Right atrium auricular region (tissue), 2 donors: ENCODE measurements around the gene ACTN4. TPM values are rescaled to one million over a fixed set of nuclear protein-coding genes. Genes with fewer than 3 reads are reported as not detected.

Source experiments
- DNase-seq: peaks from one replicate; pipeline ENCODE4 v3.0.0-alpha.2; 2019; ENCODE audit warnings: low spot score
- H3K27ac ChIP-seq, 2 donors: fragments of 200-600 bp; sonication (generic); 1 replicate in 1 of 2; 2 replicates in 1 of 2; pipeline ENCODE4 v1.5.1; 2016 to 2019
- H3K27me3 ChIP-seq, 2 donors: fragments of 200-600 bp; sonication (generic); one replicate each; pipeline versions ENCODE4 v1.5.1 to v1.6.0; 2017 to 2019
- H3K36me3 ChIP-seq: fragments of 200-600 bp; sonication (generic); one replicate; pipeline ENCODE4 v1.5.1; 2016
- H3K4me1 ChIP-seq, 2 donors: fragments of 200-600 bp; sonication (generic); one replicate each; pipeline versions ENCODE4 v1.5.1 to v1.6.0; 2017 to 2019
- H3K4me3 ChIP-seq, 2 donors: fragments of 200-600 bp; sonication (generic); 1 replicate in 1 of 2; 2 replicates in 1 of 2; pipeline ENCODE4 v1.5.1; 2017 to 2019; ENCODE audit warnings: mild to moderate bottlenecking in 1 of 2, moderate library complexity in 1 of 2
- H3K9me3 ChIP-seq, 2 donors: fragments of 200-600 bp; sonication (generic); one replicate each; pipeline ENCODE4 v1.5.1; 2019
- total RNA-seq, 2 donors: library from RNA; depleted of rRNA; stranded (reverse); fragments of >200 nt; gene quantifications; one replicate each; pipeline ENCODE4 v1.1.0, GENCODE V29; 2016
- TF ChIP-seq, protein P1 (sequence below), 2 donors: fragments of 200-600 bp; sonication (generic); IDR thresholded peaks; one replicate each; pipeline ENCODE4 v1.5.1; 2019; ENCODE audit warnings: antibody characterized with exemption in 2 of 2

ACTN4 gene
- total RNA-seq, 2 donors from 2014 or later, result 115 to 180 TPM

DNA sequence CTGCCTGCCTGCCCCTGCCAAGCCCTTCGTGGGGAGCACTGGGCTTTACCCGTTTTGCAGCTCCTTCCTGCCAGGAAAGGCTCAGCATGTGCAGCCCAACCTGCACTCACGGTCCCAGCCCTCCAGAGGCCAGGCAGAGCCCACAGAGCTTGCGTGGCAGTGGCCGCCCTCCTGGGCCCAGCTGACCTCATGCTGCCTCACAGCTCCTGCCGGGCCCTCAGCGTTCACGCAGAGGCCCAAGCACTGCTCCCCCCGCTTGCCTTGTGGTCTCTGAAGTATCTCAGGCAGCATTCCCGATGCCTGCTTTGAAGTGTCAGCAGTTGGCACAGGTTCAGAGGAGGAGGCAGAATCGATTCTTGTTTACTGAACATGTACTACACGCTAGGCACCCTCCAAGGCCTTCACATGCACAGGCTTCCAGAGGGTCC lies 64.3 kb downstream of the ACTN4 start:
- H3K4me1 ChIP-seq, result peaks cover 3 to 94% of the 10 kb centered on the region in 2 donors
- H3K27me3 ChIP-seq, result no peaks in the 10 kb centered on the region
- H3K27ac ChIP-seq, result peak overlapping the region; percentile 86 to 93
- TF ChIP-seq, protein P1, sequence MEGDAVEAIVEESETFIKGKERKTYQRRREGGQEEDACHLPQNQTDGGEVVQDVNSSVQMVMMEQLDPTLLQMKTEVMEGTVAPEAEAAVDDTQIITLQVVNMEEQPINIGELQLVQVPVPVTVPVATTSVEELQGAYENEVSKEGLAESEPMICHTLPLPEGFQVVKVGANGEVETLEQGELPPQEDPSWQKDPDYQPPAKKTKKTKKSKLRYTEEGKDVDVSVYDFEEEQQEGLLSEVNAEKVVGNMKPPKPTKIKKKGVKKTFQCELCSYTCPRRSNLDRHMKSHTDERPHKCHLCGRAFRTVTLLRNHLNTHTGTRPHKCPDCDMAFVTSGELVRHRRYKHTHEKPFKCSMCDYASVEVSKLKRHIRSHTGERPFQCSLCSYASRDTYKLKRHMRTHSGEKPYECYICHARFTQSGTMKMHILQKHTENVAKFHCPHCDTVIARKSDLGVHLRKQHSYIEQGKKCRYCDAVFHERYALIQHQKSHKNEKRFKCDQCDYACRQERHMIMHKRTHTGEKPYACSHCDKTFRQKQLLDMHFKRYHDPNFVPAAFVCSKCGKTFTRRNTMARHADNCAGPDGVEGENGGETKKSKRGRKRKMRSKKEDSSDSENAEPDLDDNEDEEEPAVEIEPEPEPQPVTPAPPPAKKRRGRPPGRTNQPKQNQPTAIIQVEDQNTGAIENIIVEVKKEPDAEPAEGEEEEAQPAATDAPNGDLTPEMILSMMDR (IDR thresholded peaks at IDR 0.05), result peak in 1 of 2 donors; percentile 10
- peaks cover 99% of the 10 kb centered on the region for H3K36me3 ChIP-seq
- DNase-seq, result no peak
- no peak overlapping the region for H3K4me3 ChIP-seq
- no peaks in the 10 kb centered on the region for H3K9me3 ChIP-seq

DNA sequence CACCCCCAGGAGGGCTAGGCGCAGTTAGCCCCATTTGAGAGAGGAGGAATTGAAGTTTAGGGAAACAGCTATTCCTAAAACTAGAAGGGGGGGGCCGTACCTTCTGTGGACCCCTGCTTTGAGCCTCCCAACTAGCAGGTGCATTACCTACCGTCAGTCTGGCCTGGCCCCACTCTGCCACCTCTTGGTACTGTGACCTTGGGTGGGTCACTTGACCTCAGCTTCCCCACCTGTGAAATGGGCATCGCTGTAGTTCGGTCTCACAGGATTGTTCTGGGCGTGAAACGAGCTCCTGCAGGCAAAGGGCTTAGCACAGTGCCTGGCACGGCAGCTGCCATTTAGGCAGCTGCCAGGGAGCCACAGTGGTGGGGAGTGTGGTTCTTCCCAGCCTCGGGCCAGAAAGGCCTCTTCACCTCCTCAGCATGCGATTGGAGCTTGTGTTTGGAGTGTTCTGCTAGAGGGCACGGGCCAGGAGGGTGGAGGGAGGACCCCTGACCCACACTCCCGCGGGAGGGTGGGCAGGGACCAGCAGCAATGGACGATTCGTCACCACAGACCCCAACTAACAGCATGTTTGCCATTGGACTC lies 64.8 kb downstream of the ACTN4 start:
- TF ChIP-seq, protein P1 (IDR thresholded peaks at IDR 0.05), result no peak

GRCh38 chr19:38713227-38713649 lies 65.8 kb downstream of the ACTN4 start:
- H3K4me1 ChIP-seq, result peaks cover 3 to 92% of the 10 kb centered on the region in 2 donors
- H3K4me3 ChIP-seq, result no peak overlapping the region
- peak; percentile 79 for DNase-seq
- no peaks in the 10 kb centered on the region for H3K27me3 ChIP-seq
- H3K27ac ChIP-seq, result peak overlapping the region; percentile 86 to 93
- H3K36me3 ChIP-seq, result peaks cover 99% of the 10 kb centered on the region
- TF ChIP-seq, protein P1 (IDR thresholded peaks at IDR 0.05), result no peak
- no peaks in the 10 kb centered on the region for H3K9me3 ChIP-seq

More for the DNA sequence above, 64.8 kb downstream of the ACTN4 start:
- Histone ChIP-seq H3K27ac (peak overlapping the region; percentile 86 to 93), H3K4me1 (peaks cover 3 to 94% of the 10 kb centered on the region in 2 donors), H3K9me3 (no peaks in the 10 kb centered on the region), H3K36me3 (peaks cover 99% of the 10 kb centered on the region), H3K27me3 (no peaks in the 10 kb centered on the region), H3K4me3 (no peak overlapping the region)
- DNase-seq, result no peak

DNA sequence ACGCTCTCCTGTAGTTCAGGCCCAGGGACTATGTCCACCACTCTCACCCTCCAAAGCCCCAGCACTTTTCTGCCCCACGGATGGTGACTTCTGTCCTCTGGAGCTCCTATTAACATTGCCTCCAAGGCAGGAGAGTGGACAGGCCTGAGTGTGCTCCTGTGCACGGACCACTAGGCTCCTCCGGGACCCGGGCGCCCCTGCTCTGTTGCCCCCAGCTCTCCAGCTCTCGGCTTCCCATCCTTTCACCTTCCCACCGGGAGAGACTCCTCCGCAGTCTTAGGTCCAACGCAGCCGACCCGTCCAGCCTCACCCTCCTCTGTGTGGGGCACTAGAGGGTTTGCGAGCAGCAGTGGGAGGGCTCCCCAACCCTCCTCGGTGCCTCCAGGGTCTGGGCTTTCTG lies 66.4 kb downstream of the ACTN4 start:
- peaks cover 99% of the 10 kb centered on the region for H3K36me3 ChIP-seq
- no peak overlapping the region for H3K4me3 ChIP-seq
- H3K27me3 ChIP-seq, result no peaks in the 10 kb centered on the region
- H3K4me1 ChIP-seq, result peaks cover 3 to 92% of the 10 kb centered on the region in 2 donors
- no peaks in the 10 kb centered on the region for H3K9me3 ChIP-seq
- TF ChIP-seq, protein P1 (IDR thresholded peaks at IDR 0.05), result no peak
- no peak for DNase-seq
- H3K27ac ChIP-seq, result peak overlapping the region; percentile 86 to 93

DNA sequence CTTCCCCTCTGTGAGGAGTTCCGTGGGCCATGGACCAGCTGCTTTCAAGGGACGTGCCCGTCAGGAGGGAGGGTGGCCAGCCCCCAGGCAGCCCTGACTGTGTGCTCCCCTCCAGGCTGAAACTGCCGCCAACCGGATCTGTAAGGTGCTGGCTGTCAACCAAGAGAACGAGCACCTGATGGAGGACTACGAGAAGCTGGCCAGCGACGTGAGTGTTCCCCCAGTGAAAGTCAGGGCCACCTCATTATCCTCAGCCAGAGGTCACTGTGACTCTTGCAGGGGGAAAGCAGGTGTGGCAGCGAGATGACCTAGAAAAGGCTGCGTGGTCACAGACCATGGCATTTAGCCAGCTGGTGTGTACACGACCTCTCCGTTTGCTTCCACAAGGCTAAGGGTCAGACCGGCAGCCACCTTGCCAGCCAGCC lies 66.9 kb downstream of the ACTN4 start:
- H3K27ac ChIP-seq, result peak overlapping the region; percentile 86 to 93
- H3K36me3 ChIP-seq, result peaks cover 98% of the 10 kb centered on the region
- no peaks in the 10 kb centered on the region for H3K27me3 ChIP-seq
- no peaks in the 10 kb centered on the region for H3K9me3 ChIP-seq
- H3K4me3 ChIP-seq, result no peak overlapping the region
- TF ChIP-seq, protein P1 (IDR thresholded peaks at IDR 0.05), result no peak
- no peak for DNase-seq
- H3K4me1 ChIP-seq, result peaks cover 3 to 92% of the 10 kb centered on the region in 2 donors

GRCh38 chr19:38715555-38715954 lies 68.1 kb downstream of the ACTN4 start:
- Histone ChIP-seq H3K9me3 (no peaks in the 10 kb centered on the region), H3K27ac (peak overlapping the region; percentile 86 to 93), H3K4me3 (no peak overlapping the region), H3K27me3 (no peaks in the 10 kb centered on the region), H3K36me3 (peaks cover 98% of the 10 kb centered on the region), H3K4me1 (peaks cover 3 to 92% of the 10 kb centered on the region in 2 donors)
- TF ChIP-seq, protein P1 (IDR thresholded peaks at IDR 0.05), result no peak
- no peak for DNase-seq
